ENCODE data around the gene DENND4B.

The DENND4B gene

GRCh38 chr1:153882296-153882912 lies 64.1 kb downstream of the DENND4B start:
- no peak for DNase-seq (ENCODE audit: low spot score)

DNA sequence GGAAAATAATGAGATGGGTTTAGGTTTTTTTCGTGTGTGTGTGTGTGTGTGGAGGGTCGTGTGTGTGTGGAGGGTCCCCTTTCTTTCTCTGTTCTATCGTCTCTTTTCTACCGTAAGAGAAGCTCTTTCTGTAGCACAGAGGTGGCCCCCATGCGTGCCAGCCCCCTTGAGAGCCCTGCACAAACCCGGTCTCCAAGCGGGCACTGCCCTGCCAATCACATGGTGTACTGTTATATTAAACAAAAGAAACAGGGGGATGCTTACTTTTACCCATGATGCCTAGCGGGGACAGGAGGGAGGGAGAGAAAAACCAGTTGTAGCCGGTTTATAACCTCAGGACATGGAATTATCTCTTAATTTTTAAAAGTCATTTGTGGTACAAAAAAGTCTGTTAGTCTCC lies 64.8 kb downstream of the DENND4B start:
- no peak for DNase-seq (ENCODE audit: low spot score)

DNA sequence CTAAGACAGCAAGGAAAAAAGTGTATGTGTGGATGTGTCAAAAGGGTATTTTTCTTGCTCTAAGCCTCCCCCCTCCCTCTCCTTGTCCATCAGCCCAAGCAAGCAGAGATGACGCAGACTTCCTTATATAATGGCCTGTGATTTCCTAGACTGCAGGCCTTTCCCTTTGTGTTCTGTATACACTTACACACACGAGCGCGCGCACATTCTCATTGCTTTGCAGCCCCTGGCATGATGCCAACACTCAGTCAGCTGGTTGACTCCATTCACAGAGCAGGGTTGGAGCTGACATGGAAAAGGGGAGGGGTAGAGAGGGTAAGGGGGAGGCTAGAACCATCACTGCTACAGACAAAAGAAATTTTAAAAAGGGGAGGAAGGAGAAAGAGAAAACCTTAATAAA lies 65.6 kb downstream of the DENND4B start:
- DNase-seq (ENCODE audit: low spot score) = no peak

- no peak for DNase-seq (ENCODE audit: low spot score)
These were observed 66.5 kb downstream of the DENND4B start for GRCh38 chr1:153880024-153880423.

Data from ecto neural progenitor cell (in vitro differentiated cells).